HG03175 (cell line): ENCODE results near the gene MSH3.
"Not testable (repeated sequence)": the region's sequence is repeated elsewhere in the genome, so short reads cannot be mapped to it uniquely, and the experiment has no call there.

Experiments used
- ATAC-seq: cut with Tn5 transposase; IDR thresholded peaks from one replicate; pipeline ENCODE4 v1.9.1; 2021; ENCODE audit warnings: mild to moderate bottlenecking, moderate library complexity; ENCODE audit not compliant: unreplicated experiment

MSH3 gene

GRCh38 chr5:80789319-80790016, 135.0 kb downstream of the MSH3 start:
- not testable (repeated sequence) for ATAC-seq

GRCh38 chr5:80790698-80791097, 136.2 kb downstream of the MSH3 start:
- ATAC-seq, result no peak

GRCh38 chr5:80793354-80793753, 138.9 kb downstream of the MSH3 start:
- no peak for ATAC-seq

- ATAC-seq, result no peak
Measured at GRCh38 chr5:80796846-80797245, 142.4 kb downstream of the MSH3 start.

GRCh38 chr5:80797428-80798024, 143.1 kb downstream of the MSH3 start:
- ATAC-seq, result no peak

- ATAC-seq, result no peak
Measured at GRCh38 chr5:80798166-80798565, 143.7 kb downstream of the MSH3 start.

- no peak for ATAC-seq
Measured at GRCh38 chr5:80798633-80799032, 144.2 kb downstream of the MSH3 start.

GRCh38 chr5:80799041-80799440, 144.6 kb downstream of the MSH3 start:
- no peak for ATAC-seq

GRCh38 chr5:80799573-80799972, 145.1 kb downstream of the MSH3 start:
- no peak for ATAC-seq

- no peak for ATAC-seq
Measured at GRCh38 chr5:80804332-80804731, 149.9 kb downstream of the MSH3 start.

- ATAC-seq, result no peak
Measured at GRCh38 chr5:80805038-80805437, 150.6 kb downstream of the MSH3 start.

- no peak for ATAC-seq
Measured at GRCh38 chr5:80806929-80807328, 152.5 kb downstream of the MSH3 start.

GRCh38 chr5:80809451-80809850, 155.0 kb downstream of the MSH3 start:
- no peak for ATAC-seq

- ATAC-seq, result no peak
Measured at GRCh38 chr5:80810425-80810824, 156.0 kb downstream of the MSH3 start.

GRCh38 chr5:80816590-80816989, 162.1 kb downstream of the MSH3 start:
- ATAC-seq, result no peak

GRCh38 chr5:80820685-80821084, 166.2 kb downstream of the MSH3 start:
- no peak for ATAC-seq

GRCh38 chr5:80822640-80823039, 168.2 kb downstream of the MSH3 start:
- ATAC-seq, result no peak

- not testable (repeated sequence) for ATAC-seq
Measured at GRCh38 chr5:80824159-80824558, 169.7 kb downstream of the MSH3 start.

GRCh38 chr5:80825786-80826460, 171.5 kb downstream of the MSH3 start:
- no peak for ATAC-seq

GRCh38 chr5:80834710-80835109, 180.3 kb downstream of the MSH3 start:
- no peak for ATAC-seq

GRCh38 chr5:80835128-80835527, 180.7 kb downstream of the MSH3 start:
- ATAC-seq, result no peak

- peak; percentile 97 for ATAC-seq
Measured at GRCh38 chr5:80837679-80838078, 183.2 kb downstream of the MSH3 start.
